GM19099 (cell line): ENCODE results near the gene DSCAML1.

Experiments used
- POLR2A ChIP-seq: IDR thresholded peaks from 3 replicates; pipeline ENCODE4 v1.6.1; 2011; ENCODE audit warnings: low read depth; ENCODE audit not compliant: insufficient read length; ENCODE audit errors: extremely low read depth

DSCAML1 gene

DNA sequence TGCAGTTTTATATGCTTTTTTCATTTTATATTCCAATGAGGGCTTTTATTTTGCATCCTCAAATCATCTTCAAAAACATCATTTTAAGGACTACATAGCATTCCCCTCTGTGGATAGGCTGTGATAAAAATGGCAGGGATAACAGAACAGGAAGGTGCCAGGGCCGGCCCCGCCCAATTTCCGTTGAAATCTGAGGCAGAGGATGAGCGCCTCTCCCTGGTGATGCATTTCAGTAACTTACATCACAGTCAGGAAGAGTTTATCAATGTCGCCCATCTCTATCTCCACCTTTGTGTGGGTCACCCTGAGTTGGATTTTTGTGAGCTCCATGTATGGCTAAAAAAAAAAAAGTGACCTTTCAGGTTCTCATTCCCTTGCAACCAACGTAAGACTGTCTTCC, 201.6 kb downstream of the DSCAML1 start:
- TF ChIP-seq POLR2A = no peak

DNA sequence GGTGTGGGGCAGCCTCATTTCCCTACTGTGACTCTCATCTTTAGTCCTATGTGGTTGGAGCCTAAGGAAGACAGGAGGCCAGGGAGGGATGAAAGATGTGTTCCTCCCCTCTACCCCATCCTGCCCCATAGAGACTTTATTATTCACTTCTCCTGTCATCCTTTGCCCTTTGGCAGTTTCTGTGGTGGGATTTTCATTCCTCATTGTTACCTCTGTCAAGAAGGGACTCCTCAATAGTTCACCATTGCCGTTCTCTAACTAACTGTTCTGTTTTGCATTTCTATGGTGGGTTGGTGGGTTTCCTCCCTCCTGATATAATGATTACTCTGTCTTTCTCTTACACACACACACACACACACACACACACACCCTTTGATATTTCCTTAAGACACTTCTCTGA, 202.3 kb downstream of the DSCAML1 start:
- no peak for TF ChIP-seq POLR2A

DNA sequence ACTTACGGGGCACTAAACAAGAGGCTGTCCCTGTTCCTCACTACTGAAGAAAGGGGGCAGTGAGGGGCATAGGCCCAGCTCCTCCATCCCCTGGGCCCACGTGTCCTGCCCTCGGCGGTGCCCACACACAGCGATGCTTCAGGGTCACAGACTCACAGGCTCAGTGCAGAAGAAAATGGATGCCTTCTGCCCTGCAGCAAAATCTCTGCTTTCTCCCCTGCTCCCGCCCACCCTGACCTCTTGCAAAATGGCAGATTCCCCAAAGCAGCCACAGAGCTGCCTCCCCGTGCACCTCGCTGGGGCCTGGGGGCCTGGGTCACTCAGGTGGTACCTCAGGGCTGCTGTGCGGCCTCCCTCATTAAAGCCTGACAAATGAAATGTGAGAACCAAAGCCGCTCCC, 204.0 kb downstream of the DSCAML1 start:
- TF ChIP-seq POLR2A = no peak

- TF ChIP-seq POLR2A = no peak
Observed at GRCh38 chr11:117591316-117592039, 205.5 kb downstream of the DSCAML1 start.

GRCh38 chr11:117589063-117589462, 208.0 kb downstream of the DSCAML1 start:
- no peak for TF ChIP-seq POLR2A

DNA sequence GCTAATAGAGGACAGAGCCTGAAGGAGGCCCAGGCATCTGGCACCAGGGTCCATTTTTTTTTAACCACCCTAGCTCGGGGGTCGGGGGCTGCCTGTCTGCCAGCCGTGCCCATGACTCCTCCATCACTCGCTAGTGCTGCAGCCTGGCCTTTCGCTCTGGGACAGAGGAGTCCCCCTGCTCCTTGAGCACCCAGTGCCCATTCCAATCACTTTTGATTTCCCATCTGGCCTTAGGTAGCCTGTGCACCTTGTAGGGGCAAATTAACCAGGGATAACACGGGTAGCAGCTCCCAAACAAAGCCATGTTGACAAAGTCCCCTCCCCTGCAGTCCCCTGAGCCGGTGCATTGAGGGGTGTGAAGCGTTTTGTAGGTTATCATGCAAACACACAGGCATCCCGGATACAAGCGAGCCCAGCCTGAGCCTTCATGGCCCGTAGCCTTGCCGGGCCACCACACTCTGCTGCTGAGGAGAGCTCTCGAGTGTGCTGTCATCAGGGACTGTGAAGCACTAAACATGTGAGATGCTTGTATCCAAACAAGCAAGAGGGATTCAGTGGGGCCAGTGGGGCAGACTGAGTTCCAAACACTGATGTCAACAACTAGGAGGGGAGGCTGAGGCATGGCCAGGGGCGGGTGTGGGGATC, 208.7 kb downstream of the DSCAML1 start:
- no peak for TF ChIP-seq POLR2A

GRCh38 chr11:117587416-117587815, 209.6 kb downstream of the DSCAML1 start:
- TF ChIP-seq POLR2A = no peak

DNA sequence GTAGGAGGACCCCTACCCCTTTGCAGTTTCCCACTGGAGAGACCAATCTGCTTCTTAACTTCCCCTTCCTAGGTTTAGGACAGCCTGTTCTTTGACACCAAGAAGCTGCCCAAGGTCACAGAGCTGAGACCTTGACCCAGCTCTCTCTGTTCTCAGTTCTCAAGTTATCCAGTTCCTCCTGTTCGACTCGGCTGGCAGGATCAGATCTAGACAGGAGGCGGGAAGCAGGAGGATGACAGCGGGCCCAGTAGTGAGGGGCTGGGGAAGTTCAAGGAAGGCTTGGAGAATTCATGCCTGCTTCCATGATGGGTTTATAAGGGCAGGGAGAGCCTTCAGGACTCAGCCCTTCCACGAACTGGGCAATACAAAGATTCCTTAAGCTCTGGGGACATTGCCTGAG, 210.6 kb downstream of the DSCAML1 start:
- no peak for TF ChIP-seq POLR2A

- TF ChIP-seq POLR2A = no peak
Observed at GRCh38 chr11:117585631-117586030, 211.4 kb downstream of the DSCAML1 start.

GRCh38 chr11:117584056-117584830, 212.8 kb downstream of the DSCAML1 start:
- TF ChIP-seq POLR2A = no peak

- no peak for TF ChIP-seq POLR2A
Observed at GRCh38 chr11:117583063-117583801, 213.8 kb downstream of the DSCAML1 start.

DNA sequence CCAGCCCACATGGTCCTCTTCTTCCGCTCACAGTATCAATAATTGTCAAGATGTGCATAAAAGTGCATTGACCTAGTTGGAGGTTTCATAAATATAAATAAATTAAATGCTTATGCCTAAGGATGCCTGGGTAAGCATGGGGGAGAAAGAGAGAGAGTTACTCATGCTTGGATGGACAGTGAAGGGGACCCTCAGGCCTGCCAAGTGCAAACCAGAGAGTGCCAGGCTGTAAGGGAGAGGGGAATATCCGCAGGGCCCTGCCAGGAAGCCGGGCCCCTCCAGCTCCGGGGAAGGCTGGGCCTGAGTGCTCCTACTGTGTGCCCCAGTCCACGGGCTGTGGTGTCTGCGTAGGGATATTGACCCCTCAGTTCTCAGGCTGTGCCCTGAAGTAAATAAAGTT, 214.6 kb downstream of the DSCAML1 start:
- TF ChIP-seq POLR2A = no peak

DNA sequence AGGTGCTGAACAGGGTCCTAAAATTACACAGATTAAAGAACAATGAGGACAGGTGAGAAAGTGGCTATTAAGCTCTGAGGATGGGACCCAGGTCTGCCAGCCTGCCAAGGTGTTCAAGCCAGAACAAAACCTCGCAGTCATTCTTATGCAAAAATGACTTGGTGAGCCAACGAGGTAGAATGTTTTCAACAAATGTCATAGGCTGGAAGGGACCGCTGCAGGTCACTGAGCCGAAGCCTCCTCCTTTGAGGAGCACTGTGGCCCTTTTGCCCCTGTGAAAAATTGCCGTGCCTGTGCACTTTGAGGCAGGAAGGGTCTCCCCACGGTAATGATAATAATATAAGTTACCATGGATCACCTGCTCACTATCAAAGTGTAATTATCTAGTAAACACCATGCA, 216.2 kb downstream of the DSCAML1 start:
- TF ChIP-seq POLR2A = no peak

DNA sequence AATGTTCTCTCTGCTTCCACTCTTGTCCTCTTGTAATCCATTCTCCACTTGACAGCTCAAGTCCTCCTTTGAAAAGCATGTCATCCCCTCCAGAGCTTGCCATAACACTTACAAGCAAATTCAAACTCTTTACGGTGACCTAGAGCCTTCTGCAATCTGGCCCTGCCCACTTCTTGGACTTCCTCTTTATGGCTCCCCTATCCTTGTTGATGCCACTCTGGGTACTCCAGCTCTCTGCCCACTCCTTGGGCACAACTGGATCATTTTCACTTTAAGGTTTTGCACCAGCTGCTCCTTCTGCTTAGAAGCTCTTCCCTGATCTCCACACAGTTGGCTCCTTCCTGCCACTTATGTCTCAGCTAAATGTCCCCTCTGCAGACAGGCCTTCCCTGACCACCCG, 217.9 kb downstream of the DSCAML1 start:
- no peak for TF ChIP-seq POLR2A

GRCh38 chr11:117575856-117576255, 221.2 kb downstream of the DSCAML1 start:
- no peak for TF ChIP-seq POLR2A

GRCh38 chr11:117574551-117574950, 222.5 kb downstream of the DSCAML1 start:
- TF ChIP-seq POLR2A = no peak

DNA sequence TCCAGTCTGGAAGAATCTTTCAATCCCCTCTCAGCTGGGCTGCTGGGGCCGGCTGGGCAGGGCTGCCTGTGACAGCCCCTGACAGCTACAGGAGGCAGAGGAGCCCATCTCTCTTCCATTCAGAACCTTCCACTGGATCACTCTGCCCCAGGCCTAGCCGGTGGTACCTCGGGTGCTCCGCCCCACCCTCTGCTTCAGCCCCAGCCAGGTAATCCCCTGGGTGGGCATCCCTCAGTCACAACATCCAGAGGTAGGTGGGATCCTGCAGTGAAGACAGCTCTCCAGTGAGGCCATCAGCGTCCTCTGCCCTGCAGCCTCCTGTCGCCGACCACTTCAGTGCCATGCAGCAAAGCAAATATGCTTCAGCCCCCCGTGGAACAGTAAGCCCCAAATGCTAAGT, 223.7 kb downstream of the DSCAML1 start:
- no peak for TF ChIP-seq POLR2A
